Loucy (cell line): Measurements from ENCODE around the gene CCDC12.

Source experiments
- H2AFZ ChIP-seq: fragments of 200-600 bp; sonication (generic); 2 replicates; pipeline ENCODE4 v1.6.0; 2016; ENCODE audit warnings: antibody characterized with exemption, mild to moderate bottlenecking, low read length, moderate library complexity
- H3F3A ChIP-seq: fragments of 200-600 bp; 2 replicates; pipeline ENCODE4 v1.6.0; 2016; ENCODE audit warnings: antibody characterized with exemption, low read depth, mild to moderate bottlenecking
- H3K27me3 ChIP-seq: fragments of 200-600 bp; sonication (generic); 2 replicates; pipeline ENCODE4 v1.6.1; 2014; ENCODE audit warnings: low read length, mild to moderate bottlenecking; ENCODE audit not compliant: insufficient read depth, poor library complexity, severe bottlenecking
- H3K36me3 ChIP-seq: fragments of 200-600 bp; sonication (generic); 2 replicates; pipeline ENCODE4 v1.6.1; 2016; ENCODE audit warnings: low read length; ENCODE audit not compliant: insufficient read depth
- H3K4me1 ChIP-seq: fragments of 200-600 bp; sonication (generic); 2 replicates; pipeline ENCODE4 v1.5.1; 2014; ENCODE audit warnings: low read length, mild to moderate bottlenecking; ENCODE audit not compliant: insufficient read depth, poor library complexity, severe bottlenecking
- H3K4me2 ChIP-seq: fragments of 200-600 bp; sonication (generic); 2 replicates; pipeline ENCODE4 v1.6.0; 2014; ENCODE audit warnings: antibody characterized with exemption, low read length, low read depth, mild to moderate bottlenecking; ENCODE audit not compliant: poor library complexity, severe bottlenecking
- H3K4me3 ChIP-seq: fragments of 200-600 bp; sonication (generic); 2 replicates; pipeline ENCODE4 v1.5.1; 2014; ENCODE audit warnings: low read length, mild to moderate bottlenecking, mixed read lengths; ENCODE audit not compliant: poor library complexity, severe bottlenecking
- H3K79me2 ChIP-seq: fragments of 200-600 bp; sonication (generic); 2 replicates; pipeline ENCODE4 v1.6.1; 2014; ENCODE audit warnings: low read length; ENCODE audit not compliant: insufficient read depth
- H3K9ac ChIP-seq: fragments of 200-600 bp; sonication (generic); 2 replicates; pipeline ENCODE4 v1.6.0; 2014; ENCODE audit warnings: mild to moderate bottlenecking, low read depth, low read length, moderate library complexity; ENCODE audit not compliant: poor library complexity, severe bottlenecking
- H3K9me2 ChIP-seq: fragments of 200-600 bp; sonication (generic); replicated peaks from 2 replicates; pipeline ENCODE4 v1.6.1; 2016; ENCODE audit warnings: low read depth, low read length, mixed read lengths
- H3K9me3 ChIP-seq: fragments of 200-600 bp; sonication (generic); 2 replicates; pipeline ENCODE4 v1.6.1; 2014; ENCODE audit warnings: mild to moderate bottlenecking, antibody characterized with exemption, low read length, low read depth; ENCODE audit not compliant: insufficient read depth
- H4K20me1 ChIP-seq: fragments of 200-600 bp; sonication (generic); 2 replicates; pipeline ENCODE4 v1.6.0; 2014; ENCODE audit warnings: antibody characterized with exemption, low read length, mild to moderate bottlenecking; ENCODE audit not compliant: insufficient read depth, poor library complexity, severe bottlenecking
- CTCF ChIP-seq: fragments of 200-600 bp; sonication (generic); conservative IDR thresholded peaks from 2 replicates; pipeline ENCODE4 v1.5.1; 2014; ENCODE audit warnings: mild to moderate bottlenecking, antibody characterized with exemption, low read length
- EZH2phosphoT487 ChIP-seq: fragments of 200-600 bp; IDR thresholded peaks from 2 replicates; pipeline ENCODE4 v1.6.1; 2018; ENCODE audit warnings: antibody characterized with exemption, mild to moderate bottlenecking, moderate library complexity, borderline replicate concordance

CCDC12 gene

DNA sequence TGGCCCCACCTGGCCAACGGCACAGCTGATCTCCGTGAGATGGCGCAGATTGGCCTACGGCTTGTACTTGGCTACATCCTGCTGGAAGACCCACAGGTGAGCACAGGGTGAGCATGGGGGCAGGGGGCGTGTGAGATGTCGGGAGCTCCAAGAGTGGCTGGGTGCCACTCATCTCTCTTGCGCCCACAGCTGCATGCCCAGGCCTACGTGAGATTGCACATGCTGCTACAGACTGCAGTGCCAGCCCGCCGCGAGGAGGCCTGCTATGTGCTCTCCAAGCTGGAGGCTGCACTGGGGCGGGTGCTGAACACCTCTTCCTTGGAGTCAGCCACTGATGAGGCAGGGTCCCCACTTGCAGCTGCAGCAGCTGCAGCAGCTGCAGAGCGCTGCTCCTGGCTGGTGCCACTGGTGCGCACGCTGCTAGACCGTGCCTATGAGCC is 25.2 kb upstream of the CCDC12 start:
- no peak overlapping the region for H3K4me2 ChIP-seq
- H3K9me3 ChIP-seq: no peaks in the 10 kb centered on the region
- H3K36me3 ChIP-seq: peaks cover 77% of the 10 kb centered on the region; the same call in 1 of the 2 replicates
- no peak overlapping the region for H3K4me3 ChIP-seq
- peaks cover 10% of the 10 kb centered on the region for H3K4me1 ChIP-seq
- no peaks in the 10 kb centered on the region for H3K79me2 ChIP-seq
- no peak overlapping the region for H2AFZ ChIP-seq
- no peak for TF ChIP-seq EZH2phosphoT487
- no peaks in the 10 kb centered on the region for H3K9me2 ChIP-seq
- no peak overlapping the region for H3K9ac ChIP-seq
- H3F3A ChIP-seq: no peaks in the 10 kb centered on the region
- no peaks in the 10 kb centered on the region for H4K20me1 ChIP-seq
- H3K27me3 ChIP-seq: no peaks in the 10 kb centered on the region

DNA sequence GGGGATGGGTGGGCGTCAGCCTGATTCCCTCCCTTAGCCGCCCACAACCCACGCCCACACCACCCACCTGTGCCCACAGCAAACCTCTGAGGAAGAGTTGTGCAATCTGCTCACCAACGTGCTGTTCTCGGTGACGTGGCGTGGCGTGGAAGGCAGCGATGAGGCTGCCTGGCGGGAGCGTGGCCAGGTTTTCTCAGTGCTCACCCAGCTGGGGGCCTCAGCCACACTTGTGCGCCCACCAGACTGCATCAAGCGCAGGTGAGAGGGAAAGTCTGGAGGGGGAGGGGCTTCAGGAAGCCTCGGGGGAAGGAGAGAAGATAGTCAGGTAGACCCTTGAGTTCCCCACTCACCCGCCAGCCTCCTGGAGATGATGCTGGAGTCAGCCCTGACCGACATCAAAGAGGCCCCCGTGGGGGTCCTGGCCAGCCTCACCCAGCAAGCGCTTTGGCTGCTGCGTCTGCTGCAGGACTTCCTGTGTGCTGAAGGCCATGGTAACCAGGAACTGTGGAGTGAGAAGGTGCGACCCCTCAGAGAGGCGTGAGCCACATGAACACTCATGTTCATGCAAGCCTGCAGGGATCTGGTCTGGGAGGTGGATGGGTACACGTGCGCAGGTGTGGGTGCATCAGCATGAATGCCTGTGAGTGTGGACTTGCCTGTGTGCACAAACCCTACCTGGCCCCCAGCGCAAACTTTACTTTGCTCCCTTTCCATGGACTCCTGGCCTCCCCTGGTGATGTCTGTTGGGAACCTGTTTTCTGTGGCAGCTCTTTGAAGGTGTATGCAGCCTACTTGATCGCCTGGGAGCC is 24.6 kb upstream of the CCDC12 start:
- H3K9me2 ChIP-seq: no peaks in the 10 kb centered on the region
- H3K79me2 ChIP-seq: no peaks in the 10 kb centered on the region
- no peaks in the 10 kb centered on the region for H3F3A ChIP-seq
- H3K4me2 ChIP-seq: no peak overlapping the region
- H3K4me1 ChIP-seq: peaks cover 15% of the 10 kb centered on the region
- H3K36me3 ChIP-seq: peaks cover 71% of the 10 kb centered on the region; the same call in 1 of the 2 replicates
- TF ChIP-seq EZH2phosphoT487 (no peak), CTCF (no peak)
- no peaks in the 10 kb centered on the region for H3K9me3 ChIP-seq
- H4K20me1 ChIP-seq: no peaks in the 10 kb centered on the region
- H3K4me3 ChIP-seq: no peak overlapping the region
- H3K9ac ChIP-seq: no peak overlapping the region
- H2AFZ ChIP-seq: no peak overlapping the region
- no peaks in the 10 kb centered on the region for H3K27me3 ChIP-seq

GRCh38 chr3:47000198-47000815 is 23.8 kb upstream of the CCDC12 start:
- Histone ChIP-seq H3K9me3 (no peaks in the 10 kb centered on the region), H3F3A (no peaks in the 10 kb centered on the region), H3K27me3 (no peaks in the 10 kb centered on the region), H3K4me3 (no peak overlapping the region), H3K79me2 (no peaks in the 10 kb centered on the region), H3K9me2 (no peaks in the 10 kb centered on the region), H3K4me2 (no peak overlapping the region), H2AFZ (no peak overlapping the region), H3K9ac (no peak overlapping the region), H3K4me1 (peaks cover 18% of the 10 kb centered on the region), H4K20me1 (no peaks in the 10 kb centered on the region), H3K36me3 (peaks cover 64% of the 10 kb centered on the region; the same call in 1 of the 2 replicates)
- no peak for TF ChIP-seq CTCF
- no peak for TF ChIP-seq EZH2phosphoT487
